ENCODE results near the gene CALR.
"Not testable (repeated sequence)": the region's sequence is repeated elsewhere in the genome, so short reads cannot be mapped to it uniquely, and the experiment has no call there.

CALR gene

DNA sequence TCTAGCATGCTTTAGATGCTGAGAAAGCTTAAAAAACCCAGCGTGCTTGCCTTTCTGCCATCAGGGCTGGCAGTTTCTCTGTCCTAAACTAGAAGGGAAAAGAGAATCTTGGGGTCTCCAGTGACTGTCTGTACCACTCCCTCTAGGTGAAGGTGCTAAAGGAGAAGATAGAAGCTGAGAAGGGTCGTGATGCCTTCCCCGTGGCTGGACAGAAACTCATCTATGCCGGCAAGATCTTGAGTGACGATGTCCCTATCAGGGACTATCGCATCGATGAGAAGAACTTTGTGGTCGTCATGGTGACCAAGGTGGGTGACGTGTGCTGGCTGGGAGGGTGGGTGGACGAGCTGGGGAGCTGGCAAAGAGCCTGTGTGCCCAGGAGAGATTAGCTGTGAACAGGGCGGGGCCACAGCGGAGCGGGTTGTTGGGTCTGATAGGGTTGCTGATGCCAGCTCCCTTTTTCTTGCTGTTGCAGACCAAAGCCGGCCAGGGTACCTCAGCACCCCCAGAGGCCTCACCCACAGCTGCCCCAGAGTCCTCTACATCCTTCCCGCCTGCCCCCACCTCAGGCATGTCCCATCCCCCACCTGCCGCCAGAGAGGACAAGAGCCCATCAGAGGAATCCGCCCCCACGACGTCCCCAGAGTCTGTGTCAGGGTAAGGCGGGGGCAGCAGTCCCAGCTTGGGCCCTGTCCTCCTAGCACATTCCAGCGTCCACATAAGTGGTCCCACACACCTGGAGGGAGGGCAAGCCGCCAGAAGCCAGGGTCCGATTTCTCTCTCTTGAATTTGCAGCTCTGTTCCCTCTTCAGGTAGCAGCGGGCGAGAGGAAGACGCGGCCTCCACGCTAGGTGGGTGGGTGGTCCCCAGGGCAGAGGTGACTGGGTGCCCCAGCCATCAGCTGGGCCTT, 9.5 kb downstream of the CALR start:
- DNase-seq (ENCODE audit: low read depth): no peak
- TF ChIP-seq CTCF (IDR thresholded peaks at IDR 0.05; ENCODE audit: insufficient read depth, low read depth, low read length, missing control alignments): no peak
- no peak overlapping the region for H3K4me3 ChIP-seq (ENCODE audit: low read depth, low read length)

GRCh38 chr19:12948612-12949362, 10.4 kb downstream of the CALR start:
- TF ChIP-seq CTCF (IDR thresholded peaks at IDR 0.05; ENCODE audit: insufficient read depth, low read depth, low read length, missing control alignments): no peak
- no peak for DNase-seq (ENCODE audit: low read depth)
- H3K4me3 ChIP-seq (ENCODE audit: low read depth, low read length): no peak overlapping the region

GRCh38 chr19:12949363-12950283, 11.2 kb downstream of the CALR start:
- no peak for TF ChIP-seq CTCF (IDR thresholded peaks at IDR 0.05; ENCODE audit: insufficient read depth, low read depth, low read length, missing control alignments)

GRCh38 chr19:12952050-12952449, 13.6 kb downstream of the CALR start:
- not testable (repeated sequence) for DNase-seq (ENCODE audit: low read depth); H3K4me3 ChIP-seq (ENCODE audit: low read depth, low read length)

More at GRCh38 chr19:12949363-12950283, 11.2 kb downstream of the CALR start:
- no peak overlapping the region for H3K4me3 ChIP-seq (ENCODE audit: low read depth, low read length)
- DNase-seq (ENCODE audit: low read depth): no peak

- no peak for DNase-seq (ENCODE audit: low read depth)
- no peak overlapping the region for H3K4me3 ChIP-seq (ENCODE audit: low read depth, low read length)
- TF ChIP-seq CTCF (IDR thresholded peaks at IDR 0.05; ENCODE audit: insufficient read depth, low read depth, low read length, missing control alignments): no peak
Measured at GRCh38 chr19:12952488-12953137, 14.2 kb downstream of the CALR start.

DNA sequence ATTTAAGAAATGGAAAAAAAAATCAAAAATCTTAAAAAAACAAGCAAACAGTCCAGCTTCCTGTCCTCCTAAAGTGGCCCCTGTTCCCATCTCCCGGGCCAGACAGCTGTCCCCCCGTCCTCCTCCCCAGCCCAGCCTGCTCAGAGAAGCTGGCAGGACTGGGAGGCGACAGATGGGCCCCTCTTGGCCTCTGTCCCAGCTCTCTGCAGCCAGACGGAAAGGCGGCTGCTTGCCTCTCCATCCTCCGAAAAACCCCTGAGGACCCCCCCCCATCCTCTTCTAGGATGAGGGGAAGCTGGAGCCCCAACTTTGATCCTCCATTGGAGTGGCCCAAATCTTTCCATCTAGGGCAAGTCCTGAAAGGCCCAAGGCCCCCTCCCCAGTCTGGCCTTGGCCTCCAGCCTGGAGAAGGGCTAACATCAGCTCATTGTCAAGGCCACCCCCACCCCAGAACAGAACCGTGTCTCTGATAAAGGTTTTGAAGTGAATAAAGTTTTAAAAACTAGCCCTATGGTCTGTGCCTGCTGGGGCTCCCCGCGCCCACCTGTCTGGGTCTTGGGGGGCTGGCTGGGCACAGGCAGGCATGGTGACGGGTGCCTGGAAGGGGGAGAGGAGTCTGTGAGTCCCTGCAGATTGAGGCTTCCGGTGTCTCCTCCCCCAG, 14.9 kb downstream of the CALR start:
- TF ChIP-seq CTCF (IDR thresholded peaks at IDR 0.05; ENCODE audit: insufficient read depth, low read depth, low read length, missing control alignments): no peak
- H3K4me3 ChIP-seq (ENCODE audit: low read depth, low read length): no peak overlapping the region
- DNase-seq (ENCODE audit: low read depth): no peak

All from GM12865 (cell line).